ENCODE results near the gene MARCHF10. TPM values are rescaled to one million over a fixed set of nuclear protein-coding genes. Genes with fewer than 3 reads are reported as not detected.

The MARCHF10 gene
- total and polyA plus RNA-seq, 2 of the 13 experiments (the other 11 are each of a cell fraction or from before 2014, with no cell fraction given): not detected

DNA sequence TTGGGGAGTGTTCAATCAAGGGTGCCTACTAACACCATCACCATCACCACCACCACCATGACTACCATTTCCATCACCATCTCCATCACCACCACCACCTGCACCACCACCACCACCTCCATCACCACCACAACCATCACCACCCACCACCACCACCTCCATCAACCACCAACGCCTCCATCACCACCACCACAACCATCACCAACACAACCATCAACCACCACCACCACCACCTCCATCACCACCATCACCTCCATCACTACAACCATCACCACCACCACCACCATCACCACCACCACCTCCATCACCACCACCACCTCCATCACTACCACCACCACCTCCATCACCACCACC is 15.7 kb downstream of the MARCHF10 start:
- Histone ChIP-seq H3K79me2 (ENCODE audit: insufficient read depth, low read length) (no peaks in the 10 kb centered on the region), H3K4me2 (ENCODE audit: low read depth, low read length) (no peak overlapping the region), H3K4me3 (replicated peaks in 1 of 3; ENCODE audit: insufficient read depth in 1 of 3, low read depth in 2 of 3, low read length in 3 of 3) (no peak overlapping the region), H3K9me3 (ENCODE audit: low read length) (no peaks in the 10 kb centered on the region), H2AFZ (ENCODE audit: low read length) (no peak overlapping the region), H4K20me1 (ENCODE audit: insufficient read depth, low read length) (no peaks in the 10 kb centered on the region), H3K27me3 (ENCODE audit: control insufficient read depth in 1 of 2, insufficient read depth in 2 of 2, low read length in 2 of 2) (peaks cover 2 to 14% of the 10 kb centered on the region in 2 experiments; a peak in 3 of 5 replicates), H3K36me3 (replicated peaks in 1 of 2; ENCODE audit: control insufficient read depth in 1 of 2, insufficient read depth in 2 of 2, low read length in 2 of 2) (no peaks in the 10 kb centered on the region), H3K27ac (ENCODE audit: extremely low read length, insufficient read depth, low read length) (no peak overlapping the region), H3K4me1 (ENCODE audit: insufficient read depth, low read length) (no peaks in the 10 kb centered on the region; the same call in 1 of the 2 replicates), H3K9ac (ENCODE audit: insufficient read depth, low read depth, low read length) (no peak overlapping the region)
- no peak for ATAC-seq
- ChIA-PET POLR2A (interaction anchor here (1.6 kb wide), 1 partner anchor 13 kb away, joined by 4 read pairs; no protein-coding TSS in a partner anchor), CTCF (ENCODE audit: low intra/inter-chr PET ratio, low total read pairs) (no interaction called here)
- in situ Hi-C loops (cut with HindIII; ENCODE audit: extremely low pct_ligation_motif_present, low pct_unique_long_range_greater_than_20kb): no loop called here
- no TSS peak for BruUV-seq (replicated peaks)
- 5% methylated on average over 1 of the region's 1 CpG for WGBS (ENCODE audit: low lambda C conversion rate)
- intact Hi-C loops (cut with micrococcal nuclease; ENCODE audit: unreplicated experiment): no loop called here
- no peak for FAIRE-seq
- no peak for DNase-seq (ENCODE audit: low spot score)
- TF ChIP-seq ZNF354B (CRISPR knock-in tag; IDR thresholded peaks at IDR 0.05) (no peak), GTF3A (CRISPR knock-in tag; conservative IDR thresholded peaks at IDR 0.05) (no peak), ZNF687 (CRISPR knock-in tag; IDR thresholded peaks at IDR 0.05) (no peak), ELF1 (CRISPR knock-in tag; IDR thresholded peaks at IDR 0.05) (no peak), ZBTB4 (CRISPR knock-in tag; IDR thresholded peaks at IDR 0.05; ENCODE audit: borderline replicate concordance) (no peak), RBAK (CRISPR knock-in tag; IDR thresholded peaks at IDR 0.05) (no peak), ZNF503 (CRISPR knock-in tag; IDR thresholded peaks at IDR 0.05) (no peak), ZSCAN20 (CRISPR knock-in tag; IDR thresholded peaks at IDR 0.05; ENCODE audit: borderline replicate concordance) (no peak), CBX2 (IDR thresholded peaks at IDR 0.05; ENCODE audit: low read depth, low read length) (no peak), CBX2 (CRISPR knock-in tag; IDR thresholded peaks at IDR 0.05; ENCODE audit: low read depth) (no peak), AKAP8 (CRISPR knock-in tag; IDR thresholded peaks at IDR 0.05) (no peak)
- TF ChIP-seq, protein P1, sequence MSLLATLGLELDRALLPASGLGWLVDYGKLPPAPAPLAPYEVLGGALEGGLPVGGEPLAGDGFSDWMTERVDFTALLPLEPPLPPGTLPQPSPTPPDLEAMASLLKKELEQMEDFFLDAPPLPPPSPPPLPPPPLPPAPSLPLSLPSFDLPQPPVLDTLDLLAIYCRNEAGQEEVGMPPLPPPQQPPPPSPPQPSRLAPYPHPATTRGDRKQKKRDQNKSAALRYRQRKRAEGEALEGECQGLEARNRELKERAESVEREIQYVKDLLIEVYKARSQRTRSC (CRISPR knock-in tag; IDR thresholded peaks at IDR 0.05; ENCODE audit: low read depth): no peak
- TF ChIP-seq, protein P2, sequence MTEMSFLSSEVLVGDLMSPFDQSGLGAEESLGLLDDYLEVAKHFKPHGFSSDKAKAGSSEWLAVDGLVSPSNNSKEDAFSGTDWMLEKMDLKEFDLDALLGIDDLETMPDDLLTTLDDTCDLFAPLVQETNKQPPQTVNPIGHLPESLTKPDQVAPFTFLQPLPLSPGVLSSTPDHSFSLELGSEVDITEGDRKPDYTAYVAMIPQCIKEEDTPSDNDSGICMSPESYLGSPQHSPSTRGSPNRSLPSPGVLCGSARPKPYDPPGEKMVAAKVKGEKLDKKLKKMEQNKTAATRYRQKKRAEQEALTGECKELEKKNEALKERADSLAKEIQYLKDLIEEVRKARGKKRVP (CRISPR knock-in tag; IDR thresholded peaks at IDR 0.05): no peak
